Uterus (tissue), 4 donors: ENCODE measurements around the gene DHRS7B. TPM values are rescaled to one million over a fixed set of nuclear protein-coding genes. Genes with fewer than 3 reads are reported as not detected.

Source experiments
- DNase-seq, 2 donors: peaks; one replicate each; pipeline ENCODE4 v3.0.0-alpha.2; 2019 to 2020
- H3K27ac ChIP-seq, 2 donors: fragments of 200-600 bp; sonication (generic); 1 replicate in 1 of 2; 2 replicates in 1 of 2; pipeline ENCODE4 v1.5.1; 2016 to 2018
- H3K27me3 ChIP-seq, 2 donors: fragments of 200-600 bp; sonication (generic); one replicate each; pipeline ENCODE4 v1.5.1; 2018 to 2019; ENCODE audit warnings: control low read depth in 1 of 2
- H3K36me3 ChIP-seq, 2 donors: fragments of 200-600 bp; sonication (generic); one replicate each; pipeline ENCODE4 v1.5.1; 2019; ENCODE audit warnings: control low read depth in 1 of 2
- H3K4me1 ChIP-seq, 2 donors: fragments of 200-600 bp; sonication (generic); one replicate each; pipeline ENCODE4 v1.5.1; 2018 to 2019; ENCODE audit warnings: control low read depth in 1 of 2
- H3K4me3 ChIP-seq, 2 donors: fragments of 200-600 bp; sonication (generic); 1 replicate in 1 of 2; 2 replicates in 1 of 2; pipeline ENCODE4 v1.5.1; 2018 to 2019; ENCODE audit warnings: mild to moderate bottlenecking in 1 of 2
- H3K9me3 ChIP-seq, 2 donors: fragments of 200-600 bp; sonication (generic); one replicate each; pipeline ENCODE4 v1.5.1; 2019; ENCODE audit warnings: control low read depth in 1 of 2
- POLR2A ChIP-seq, 2 donors: fragments of 450-650 bp; IDR thresholded peaks; one replicate each; pipeline ENCODE4 v1.6.1; 2016; ENCODE audit warnings: antibody characterized with exemption in 2 of 2, mild to moderate bottlenecking in 1 of 2, moderate library complexity in 1 of 2
- intact Hi-C: fragments of 100-400 bp; cut with DNase I; formaldehyde crosslinking; loops from one replicate; pipeline ENCODE4 v1.15.1; 2023; ENCODE audit warnings: low total_unique reads
- total RNA-seq, 4 donors: library from RNA; depleted of rRNA in 3 of 4; stranded (reverse); fragments of >200 nt in 3 of 4; gene quantifications; one replicate each; pipeline versions ENCODE4 v1.1.0 to v1.2.4, GENCODE V29; 2014 to 2023
- TF ChIP-seq, protein P1 (sequence below), 4 experiments: fragments of 200-600 bp in 2 of 4; fragments of 450-650 bp in 2 of 4; sonication (generic) in 2 of 4; IDR thresholded peaks; one replicate each; pipeline ENCODE4 v1.5.1; 2016 to 2019; ENCODE audit warnings: antibody characterized with exemption in 4 of 4, mild to moderate bottlenecking in 2 of 4, moderate library complexity in 1 of 4
- donor health status: DM: yes; HTN: yes; CAD: no.

DHRS7B gene
- total RNA-seq, 4 donors from 2014 or later = 21.5 to 42.6 (median 30.0) TPM

DNA sequence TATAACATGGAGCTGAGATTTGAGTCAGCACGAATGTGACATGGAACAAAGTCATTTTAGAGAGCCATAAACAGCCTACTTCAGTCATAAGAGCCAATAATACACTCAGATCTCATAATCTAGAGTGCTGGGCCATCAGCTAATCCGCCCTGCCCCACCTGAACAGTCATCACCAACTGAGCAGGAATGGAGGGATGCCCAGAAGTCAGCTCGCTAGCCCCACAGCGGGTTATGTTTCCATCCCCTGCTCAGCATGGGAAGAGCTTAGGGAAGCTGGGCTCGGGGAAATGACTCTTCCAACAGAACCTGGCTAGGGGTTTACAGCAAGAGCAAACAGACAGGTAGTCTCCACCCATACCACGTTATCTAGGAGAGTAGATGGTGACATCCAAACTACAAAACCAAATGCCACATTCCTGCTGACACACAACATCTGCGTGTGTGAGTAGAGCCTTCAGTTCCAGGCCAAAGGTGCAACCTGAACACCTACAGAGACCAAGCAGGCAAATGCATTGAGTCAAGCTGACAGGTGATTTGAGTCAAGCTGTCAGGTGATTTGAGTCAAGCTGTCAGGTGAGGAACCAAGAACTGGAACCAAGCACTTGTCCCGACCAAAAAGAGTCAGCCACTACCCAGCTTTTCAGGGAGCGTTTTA lies 85.2 kb downstream of the DHRS7B start:
- no peak for TF ChIP-seq POLR2A (IDR thresholded peaks at IDR 0.05)
- TF ChIP-seq, protein P1, sequence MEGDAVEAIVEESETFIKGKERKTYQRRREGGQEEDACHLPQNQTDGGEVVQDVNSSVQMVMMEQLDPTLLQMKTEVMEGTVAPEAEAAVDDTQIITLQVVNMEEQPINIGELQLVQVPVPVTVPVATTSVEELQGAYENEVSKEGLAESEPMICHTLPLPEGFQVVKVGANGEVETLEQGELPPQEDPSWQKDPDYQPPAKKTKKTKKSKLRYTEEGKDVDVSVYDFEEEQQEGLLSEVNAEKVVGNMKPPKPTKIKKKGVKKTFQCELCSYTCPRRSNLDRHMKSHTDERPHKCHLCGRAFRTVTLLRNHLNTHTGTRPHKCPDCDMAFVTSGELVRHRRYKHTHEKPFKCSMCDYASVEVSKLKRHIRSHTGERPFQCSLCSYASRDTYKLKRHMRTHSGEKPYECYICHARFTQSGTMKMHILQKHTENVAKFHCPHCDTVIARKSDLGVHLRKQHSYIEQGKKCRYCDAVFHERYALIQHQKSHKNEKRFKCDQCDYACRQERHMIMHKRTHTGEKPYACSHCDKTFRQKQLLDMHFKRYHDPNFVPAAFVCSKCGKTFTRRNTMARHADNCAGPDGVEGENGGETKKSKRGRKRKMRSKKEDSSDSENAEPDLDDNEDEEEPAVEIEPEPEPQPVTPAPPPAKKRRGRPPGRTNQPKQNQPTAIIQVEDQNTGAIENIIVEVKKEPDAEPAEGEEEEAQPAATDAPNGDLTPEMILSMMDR (IDR thresholded peaks at IDR 0.05) = no peak
- Histone ChIP-seq H3K4me3 (peak overlapping the region in 1 of 2 donors; percentile 86), H3K4me1 (peaks cover 8 to 10% of the 10 kb centered on the region in 2 donors), H3K27me3 (no peaks in the 10 kb centered on the region), H3K36me3 (no peaks in the 10 kb centered on the region), H3K9me3 (no peaks in the 10 kb centered on the region), H3K27ac (no peak overlapping the region)
- DNase-seq = no peak
- intact Hi-C loops = no loop called here

DNA sequence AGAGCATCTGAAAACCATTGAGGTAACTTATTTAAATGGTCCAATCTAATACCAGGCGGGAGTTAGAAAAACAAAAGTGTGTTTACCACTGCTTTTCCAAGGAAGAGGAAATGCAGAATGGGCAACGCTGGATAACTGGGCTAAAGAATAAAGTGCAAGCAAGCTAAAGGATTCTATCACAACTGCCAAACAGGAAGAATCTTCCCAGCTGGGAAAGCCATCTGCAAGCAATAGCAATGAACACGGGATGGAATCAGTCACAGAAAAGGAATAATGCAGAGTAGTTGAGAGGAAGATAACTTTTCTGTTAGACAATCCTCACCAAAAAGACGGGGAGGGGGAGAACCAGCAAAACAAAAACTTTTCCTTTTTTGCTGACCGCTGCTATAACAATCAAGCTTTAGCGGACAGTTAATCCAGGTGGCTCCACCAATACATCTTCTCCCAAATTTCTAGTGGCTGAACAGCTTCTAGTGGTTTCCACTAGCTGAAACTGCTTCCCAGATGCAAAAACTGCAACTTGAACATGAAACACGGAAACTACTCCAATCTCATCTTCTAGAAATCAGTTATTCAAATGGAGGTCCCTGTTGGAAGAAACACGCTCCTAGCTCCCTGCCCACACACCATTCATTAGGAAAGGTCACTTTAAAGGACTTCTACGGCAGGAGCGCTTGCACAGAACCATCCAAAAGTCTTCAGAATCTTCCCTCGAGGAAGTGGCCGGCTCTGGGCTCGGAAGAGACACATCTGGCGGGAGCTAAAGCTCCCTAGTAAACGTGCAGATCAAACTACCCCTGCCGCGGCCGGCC lies 86.3 kb downstream of the DHRS7B start:
- peak overlapping the region; percentile 90 to 94 for H3K27ac ChIP-seq
- H3K4me3 ChIP-seq = peak overlapping the region; percentile 86 to 87
- H3K9me3 ChIP-seq = no peaks in the 10 kb centered on the region
- H3K36me3 ChIP-seq = no peaks in the 10 kb centered on the region
- TF ChIP-seq POLR2A (IDR thresholded peaks at IDR 0.05) = no peak
- TF ChIP-seq, protein P1 (IDR thresholded peaks at IDR 0.05) = no peak
- intact Hi-C loops = no loop called here
- peaks cover 8 to 10% of the 10 kb centered on the region in 2 donors for H3K4me1 ChIP-seq
- no peak for DNase-seq
- H3K27me3 ChIP-seq = no peaks in the 10 kb centered on the region

GRCh38 chr17:21213638-21214014 lies 86.9 kb downstream of the DHRS7B start:
- intact Hi-C loops = no loop called here
- peak overlapping the region; percentile 86 to 87 for H3K4me3 ChIP-seq
- DNase-seq = no peak
- TF ChIP-seq POLR2A (IDR thresholded peaks at IDR 0.05) = no peak
- TF ChIP-seq, protein P1 (IDR thresholded peaks at IDR 0.05) = no peak
- no peaks in the 10 kb centered on the region for H3K36me3 ChIP-seq
- no peaks in the 10 kb centered on the region for H3K27me3 ChIP-seq
- H3K9me3 ChIP-seq = no peaks in the 10 kb centered on the region
- peak overlapping the region; percentile 90 to 94 for H3K27ac ChIP-seq
- peaks cover 8 to 10% of the 10 kb centered on the region in 2 donors for H3K4me1 ChIP-seq

- peaks cover 8 to 10% of the 10 kb centered on the region in 2 donors for H3K4me1 ChIP-seq
- intact Hi-C loops = no loop called here
Measured at GRCh38 chr17:21214015-21214776, 87.4 kb downstream of the DHRS7B start, which contains the start of gene TMEM11. TSS of gene TMEM11 (minus strand) at chr17:21214161. CDS start at chr17:21214152, 9 bp downstream.

More at GRCh38 chr17:21214015-21214776, 87.4 kb downstream of the DHRS7B start, which contains the start of gene TMEM11:
- H3K4me3 ChIP-seq = peak within 1 kb of the TSS; percentile 86 to 87
- H3K27ac ChIP-seq = peak within 1 kb of the TSS; percentile 90 to 94
- TF ChIP-seq POLR2A (IDR thresholded peaks at IDR 0.05) = peak; percentile 30 to 66
- TF ChIP-seq, protein P1 (IDR thresholded peaks at IDR 0.05) = peak in 2 of 4 experiments; percentile 23 to 40
- peak; percentile 93 to 95 for DNase-seq
- H3K36me3 ChIP-seq = no peaks in the 10 kb centered on the region
- H3K27me3 ChIP-seq = no peaks in the 10 kb centered on the region
- no peaks in the 10 kb centered on the region for H3K9me3 ChIP-seq
